ENCODE measurements around the gene ADORA2A. TPM values are rescaled to one million over a fixed set of nuclear protein-coding genes. Genes with fewer than 3 reads are reported as not detected.

ADORA2A gene
- total RNA-seq, 2 experiments from 2014 or later = 19.7 to 21.1 TPM

GRCh38 chr22:24416611-24417010 is 10.8 kb upstream of the ADORA2A start:
- DNase-seq = no peak
- no peaks in the 10 kb centered on the region for H3K4me1 Mint-ChIP-seq
- CTCF ChIA-PET = interaction anchor here (1.3 kb wide), 1 partner anchor 80 kb away, joined by 3 read pairs; no protein-coding TSS in a partner anchor

GRCh38 chr22:24417200-24417599 is 10.2 kb upstream of the ADORA2A start:
- Mint-ChIP-seq H3K36me3 (peaks cover 3% of the 10 kb centered on the region), H3K4me3 (no peak overlapping the region), H3K9me3 (ENCODE audit: low read depth) (no peaks in the 10 kb centered on the region), H3K4me1 (no peaks in the 10 kb centered on the region), H3K27ac (no peak overlapping the region), H3K27me3 (peaks cover 2% of the 10 kb centered on the region)
- DNase-seq (no peak), ATAC-seq (no peak)
- CTCF ChIA-PET = interaction anchor here (1.3 to 1.9 kb wide), 2 partner anchors 79 to 106 kb away, joined by 3 to 10 read pairs; no protein-coding TSS in a partner anchor

More at GRCh38 chr22:24416611-24417010, 10.8 kb upstream of the ADORA2A start:
- H3K9me3 Mint-ChIP-seq (ENCODE audit: low read depth) = no peaks in the 10 kb centered on the region
- peaks cover 3% of the 10 kb centered on the region for H3K36me3 Mint-ChIP-seq
- H3K27me3 Mint-ChIP-seq = no peaks in the 10 kb centered on the region
- H3K27ac Mint-ChIP-seq = no peak overlapping the region
- ATAC-seq = no peak
- H3K4me3 Mint-ChIP-seq = no peak overlapping the region

GRCh38 chr22:24417901-24418641 is 9.3 kb upstream of the ADORA2A start:
- Mint-ChIP-seq H3K4me1 (no peaks in the 10 kb centered on the region), H3K9me3 (ENCODE audit: low read depth) (no peaks in the 10 kb centered on the region), H3K27me3 (peaks cover 8% of the 10 kb centered on the region), H3K36me3 (peaks cover 3% of the 10 kb centered on the region), H3K4me3 (no peak overlapping the region), H3K27ac (no peak overlapping the region)
- ATAC-seq = no peak
- CTCF ChIA-PET = interaction anchor here (1.3 to 1.9 kb wide), 2 partner anchors 78 to 105 kb away, joined by 3 to 10 read pairs; no protein-coding TSS in a partner anchor
- no peak for DNase-seq

GRCh38 chr22:24418786-24419474 is 8.5 kb upstream of the ADORA2A start:
- no peak for DNase-seq
- CTCF ChIA-PET = interaction anchor here (0.6 to 1.9 kb wide), 3 partner anchors 104 to 109 kb away, joined by 3 to 10 read pairs (median 4); no protein-coding TSS in a partner anchor
- H3K27me3 Mint-ChIP-seq = peaks cover 8% of the 10 kb centered on the region
- peaks cover 3% of the 10 kb centered on the region for H3K36me3 Mint-ChIP-seq
- no peak overlapping the region for H3K4me3 Mint-ChIP-seq
- H3K4me1 Mint-ChIP-seq = no peaks in the 10 kb centered on the region
- no peaks in the 10 kb centered on the region for H3K9me3 Mint-ChIP-seq (ENCODE audit: low read depth)
- ATAC-seq = no peak
- no peak overlapping the region for H3K27ac Mint-ChIP-seq

- H3K4me1 Mint-ChIP-seq = no peaks in the 10 kb centered on the region
- ATAC-seq (no peak), DNase-seq (no peak)
- CTCF ChIA-PET = interaction anchor here (1.0 to 7.9 kb wide), 3 partner anchors 83 to 107 kb away, joined by 3 to 102 read pairs (median 4); no protein-coding TSS in a partner anchor
- no peak overlapping the region for H3K27ac Mint-ChIP-seq
- H3K27me3 Mint-ChIP-seq = peaks cover 8% of the 10 kb centered on the region
- no peaks in the 10 kb centered on the region for H3K9me3 Mint-ChIP-seq (ENCODE audit: low read depth)
- no peak overlapping the region for H3K4me3 Mint-ChIP-seq
- H3K36me3 Mint-ChIP-seq = peaks cover 2% of the 10 kb centered on the region
Observed at GRCh38 chr22:24419475-24419850, 7.9 kb upstream of the ADORA2A start.

- no peaks in the 10 kb centered on the region for H3K9me3 Mint-ChIP-seq (ENCODE audit: low read depth)
- H3K27me3 Mint-ChIP-seq = peaks cover 8% of the 10 kb centered on the region
- H3K4me3 Mint-ChIP-seq = no peak overlapping the region
- H3K27ac Mint-ChIP-seq = no peak overlapping the region
- DNase-seq (no peak), ATAC-seq (no peak)
- peaks cover under 1% of the 10 kb centered on the region for H3K36me3 Mint-ChIP-seq
- peaks cover 1% of the 10 kb centered on the region for H3K4me1 Mint-ChIP-seq
- CTCF ChIA-PET = interaction anchor here (1.0 to 7.9 kb wide), 4 partner anchors 15 to 106 kb away, joined by 3 to 102 read pairs (median 6); no protein-coding TSS in a partner anchor
Observed at GRCh38 chr22:24420072-24420976, 7.1 kb upstream of the ADORA2A start.

- Mint-ChIP-seq H3K9me3 (ENCODE audit: low read depth) (no peaks in the 10 kb centered on the region), H3K36me3 (no peaks in the 10 kb centered on the region), H3K4me1 (peaks cover 8% of the 10 kb centered on the region), H3K4me3 (no peak overlapping the region), H3K27ac (no peak overlapping the region), H3K27me3 (peaks cover 10% of the 10 kb centered on the region)
- ATAC-seq (no peak), DNase-seq (no peak)
- CTCF ChIA-PET = interaction anchor here (1.0 to 7.9 kb wide), 6 partner anchors 14 to 105 kb away, joined by 3 to 102 read pairs (median 7); no protein-coding TSS in a partner anchor
Observed at GRCh38 chr22:24420977-24421343, 6.4 kb upstream of the ADORA2A start.

GRCh38 chr22:24421428-24421931 is 5.9 kb upstream of the ADORA2A start:
- DNase-seq (no peak), ATAC-seq (no peak)
- CTCF ChIA-PET = interaction anchor here (0.7 to 8.4 kb wide), 8 partner anchors 14 to 127 kb away, joined by 3 to 102 read pairs (median 8); no protein-coding TSS in a partner anchor
- Mint-ChIP-seq H3K4me3 (no peak overlapping the region), H3K27me3 (peaks cover 10% of the 10 kb centered on the region), H3K9me3 (ENCODE audit: low read depth) (no peaks in the 10 kb centered on the region), H3K4me1 (peaks cover 13% of the 10 kb centered on the region), H3K36me3 (no peaks in the 10 kb centered on the region), H3K27ac (no peak overlapping the region)

GRCh38 chr22:24422102-24422665 is 5.2 kb upstream of the ADORA2A start:
- Mint-ChIP-seq H3K4me3 (peak overlapping the region; percentile 50), H3K27me3 (peaks cover 10% of the 10 kb centered on the region), H3K4me1 (peaks cover 20% of the 10 kb centered on the region), H3K27ac (no peak overlapping the region), H3K9me3 (ENCODE audit: low read depth) (no peaks in the 10 kb centered on the region), H3K36me3 (no peaks in the 10 kb centered on the region)
- no peak for DNase-seq
- CTCF ChIA-PET = interaction anchor here (0.7 to 8.4 kb wide), 16 partner anchors 10 to 132 kb away, joined by 3 to 102 read pairs (median 9); partner anchors contain the start of gene GUCD1
- ATAC-seq = no peak

GRCh38 chr22:24423519-24424000 is 3.8 kb upstream of the ADORA2A start:
- H3K4me3 Mint-ChIP-seq = peak overlapping the region; percentile 62
- DNase-seq (peak; percentile 66), ATAC-seq (peak; percentile 52)
- peaks cover 2% of the 10 kb centered on the region for H3K36me3 Mint-ChIP-seq
- CTCF ChIA-PET = interaction anchor here (0.6 to 8.4 kb wide), 29 partner anchors 8 to 208 kb away, joined by 3 to 102 read pairs (median 4); no protein-coding TSS in a partner anchor
- peaks cover 32% of the 10 kb centered on the region for H3K4me1 Mint-ChIP-seq
- no peak overlapping the region for H3K27ac Mint-ChIP-seq
- no peaks in the 10 kb centered on the region for H3K9me3 Mint-ChIP-seq (ENCODE audit: low read depth)
- peaks cover 10% of the 10 kb centered on the region for H3K27me3 Mint-ChIP-seq

GRCh38 chr22:24424001-24424900 is 3.1 kb upstream of the ADORA2A start:
- peak; percentile 63 for DNase-seq
- Mint-ChIP-seq H3K27me3 (peaks cover 10% of the 10 kb centered on the region), H3K4me1 (peaks cover 39% of the 10 kb centered on the region), H3K27ac (no peak overlapping the region), H3K9me3 (ENCODE audit: low read depth) (no peaks in the 10 kb centered on the region), H3K36me3 (peaks cover 2% of the 10 kb centered on the region), H3K4me3 (peak overlapping the region; percentile 62)
- CTCF ChIA-PET = interaction anchor here (0.9 to 8.4 kb wide), 29 partner anchors 8 to 208 kb away, joined by 3 to 102 read pairs (median 4); no protein-coding TSS in a partner anchor
- ATAC-seq = peak; percentile 41

All from activated CD8-positive, alpha-beta memory T cell treated with anti-CD3 and anti-CD28 coated beads, Interleukin-2, amount 10 ng/mL, durations not matched to agents 7 days and 5 days (primary cell).